Cerebellar nuclear complex (tissue), 1 donor: ENCODE data around the gene GSTM5.
"Not testable (repeated sequence)": the region's sequence is repeated elsewhere in the genome, so short reads cannot be mapped to it uniquely, and the experiment has no call there.

Experiments used
- DNase-seq, 2 experiments: peaks; one replicate each; lab custom pipeline; 2025; lab: John Stamatoyannopoulos, UW

Gene GSTM5

GRCh38 chr1:109761227-109762038, 49.4 kb downstream of the GSTM5 start:
- DNase-seq: peak; percentile 2 to 13

GRCh38 chr1:109762039-109762585, 50.1 kb downstream of the GSTM5 start:
- DNase-seq: no peak

DNA sequence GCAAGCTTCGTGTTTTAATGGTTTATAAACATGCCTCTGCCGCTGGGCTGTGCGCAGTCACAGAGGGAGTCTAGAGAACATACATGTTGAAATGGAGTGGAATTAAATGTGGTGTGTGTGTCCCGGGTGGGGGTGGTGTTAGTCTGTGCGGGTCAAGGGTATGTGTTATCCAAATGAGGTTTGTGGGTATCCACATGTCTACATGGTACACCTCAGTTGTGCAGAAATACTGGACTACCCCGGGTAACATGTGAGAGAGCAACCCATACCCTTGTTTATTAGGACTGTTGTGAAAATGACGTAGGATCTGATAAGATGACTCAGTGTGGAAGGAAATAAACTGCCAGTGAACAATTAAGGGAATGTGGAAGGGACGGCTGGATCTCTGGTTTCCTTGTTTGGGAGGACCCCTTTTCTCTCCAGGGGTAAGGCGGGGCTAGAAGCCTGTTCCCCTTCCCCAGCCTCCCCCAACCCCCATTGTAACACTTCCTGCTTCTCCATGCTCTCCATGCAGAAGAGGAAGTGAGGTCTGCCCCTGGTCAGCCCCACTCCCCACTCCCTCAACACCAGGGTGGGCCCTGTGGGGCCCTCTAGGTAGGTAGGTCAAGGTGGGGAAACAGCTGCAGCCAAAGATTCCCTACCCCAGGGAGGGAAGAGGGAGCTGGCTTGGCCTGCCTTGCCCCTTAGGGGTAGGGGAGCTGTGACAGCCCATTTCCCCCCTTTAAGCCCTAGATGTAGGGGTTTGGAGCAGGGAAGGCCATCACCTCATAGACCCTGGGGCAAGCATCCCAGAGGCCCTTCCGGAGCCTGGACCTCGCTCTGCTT, 51.0 kb downstream of the GSTM5 start:
- DNase-seq: no peak

- no peak for DNase-seq
Measured at GRCh38 chr1:109763646-109764415, 51.8 kb downstream of the GSTM5 start, which contains the start of gene EPS8L3. Gene EPS8L3, minus strand, starts transcription at chr1:109763923. Its CDS starts 2,174 bp downstream, at chr1:109761749.

DNA sequence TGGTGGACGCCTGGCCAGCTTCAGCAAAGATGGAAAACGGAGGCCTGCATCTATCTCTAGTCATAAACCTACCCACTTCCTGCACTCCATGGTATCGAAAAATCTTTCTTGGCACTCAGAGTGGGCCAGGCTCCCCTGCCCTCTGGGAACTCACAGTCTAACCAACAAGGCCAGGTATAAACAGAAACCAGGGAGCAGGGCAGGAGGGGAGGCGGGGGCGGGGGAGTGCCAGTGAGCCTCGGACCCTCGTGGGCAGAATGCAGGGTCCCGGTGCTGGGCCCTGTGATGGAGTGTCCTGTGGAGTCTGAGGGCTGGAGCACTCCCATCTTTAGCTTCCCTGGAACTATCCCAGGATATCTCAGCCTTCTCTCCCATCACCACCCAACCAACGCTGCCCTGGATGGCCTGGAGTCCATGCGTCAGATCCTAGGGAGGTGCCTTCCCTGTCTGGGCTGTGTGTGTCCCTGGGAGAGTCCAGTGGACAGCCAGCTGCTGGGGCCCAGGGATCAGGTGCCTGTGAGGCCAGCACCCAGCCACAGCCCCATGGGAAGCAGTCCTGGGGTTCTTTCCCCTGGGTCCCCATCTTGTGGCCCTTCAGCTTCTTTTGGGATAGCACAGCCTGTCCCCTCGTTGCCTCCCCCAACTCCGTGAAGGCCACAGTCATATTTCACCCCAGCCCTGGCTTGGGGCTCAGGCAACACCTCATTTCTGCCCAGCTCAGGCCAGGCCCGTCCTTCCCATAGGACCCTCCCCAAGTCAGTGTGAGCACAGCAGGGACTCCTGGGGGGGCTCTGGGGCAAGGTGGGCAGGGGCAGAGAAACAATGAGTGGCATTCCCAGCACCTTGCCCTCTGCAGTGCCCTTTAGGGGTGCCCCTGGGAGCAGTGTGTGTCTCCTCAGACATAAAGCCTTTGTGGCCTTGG, 52.8 kb downstream of the GSTM5 start:
- DNase-seq: no peak

DNA sequence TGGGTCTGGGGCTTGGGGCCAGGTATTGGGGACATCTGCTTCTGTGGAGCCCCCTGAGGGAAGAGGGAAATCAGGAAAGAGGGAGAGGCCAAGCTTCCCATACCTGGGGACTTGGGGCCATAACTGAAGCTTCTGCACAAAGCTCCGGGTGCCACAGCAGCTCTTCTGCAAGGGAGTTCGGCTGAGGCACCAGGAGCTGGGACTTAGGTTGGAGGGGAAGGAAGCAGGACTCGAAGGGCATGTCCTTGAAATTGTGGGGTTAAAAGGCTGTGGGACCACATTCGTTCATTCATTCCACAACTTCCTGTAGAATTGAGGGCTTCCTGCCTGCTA, 53.4 kb downstream of the GSTM5 start:
- no peak for DNase-seq

DNA sequence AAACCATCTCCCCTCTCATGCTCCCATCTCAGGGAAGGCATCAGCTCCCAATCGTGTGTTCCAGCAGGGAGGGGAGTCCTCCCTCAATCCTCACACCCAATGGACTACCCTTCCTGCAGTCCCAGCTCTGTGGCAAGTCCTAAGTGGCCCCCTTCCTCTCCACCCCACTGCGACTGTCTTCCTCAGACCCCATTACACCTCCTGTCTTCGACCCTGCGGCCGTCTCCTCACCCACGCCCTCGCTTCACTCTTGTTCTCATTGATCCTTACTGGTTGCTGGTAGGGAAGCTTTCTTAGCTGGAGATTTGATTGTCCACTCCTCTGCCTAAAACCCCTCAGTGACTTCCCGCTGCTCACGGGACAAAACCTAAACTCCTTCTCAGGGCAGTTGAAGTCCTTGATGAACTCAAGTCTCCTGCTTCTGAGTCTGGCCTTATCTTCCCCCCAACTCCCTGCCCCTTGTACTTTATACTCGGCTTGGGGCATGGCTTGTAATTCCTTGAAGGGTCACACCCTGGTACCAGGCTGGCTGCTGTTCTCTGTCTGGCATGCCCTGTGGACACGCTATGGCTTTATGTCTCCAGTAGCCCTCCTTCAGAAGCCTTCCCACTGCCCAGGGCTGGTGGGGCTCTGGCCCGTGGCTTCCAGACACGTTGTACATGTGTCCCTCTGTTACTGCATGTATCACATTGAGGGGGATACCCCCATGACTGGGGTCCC, 54.0 kb downstream of the GSTM5 start:
- DNase-seq: no peak

GRCh38 chr1:109766991-109767636, 55.1 kb downstream of the GSTM5 start:
- not testable (repeated sequence) for DNase-seq
